K562 (cell line): ENCODE results near the gene TRIOBP. TPM values are rescaled to one million over a fixed set of nuclear protein-coding genes. Genes with fewer than 3 reads are reported as not detected.

Experiments
- ATAC-seq: fragments of 200-7000 bp; cut with Tn5 transposase; 3 replicates; pipeline ENCODE4 v1.9.1; 2020; ENCODE audit warnings: moderate library complexity
- BruUV-seq: library from RNA; stranded (reverse); fragments of 400-500 nt; replicated peaks from 2 replicates; lab custom pipeline; 2021; lab: Mats Ljungman, UMichigan
- CTCF ChIA-PET: fragments of 300-600 bp; formaldehyde crosslinking; extraction: SDS; loops from one replicate; lab custom pipeline; 2021; ENCODE audit warnings: low intra/inter-chr PET ratio; lab: Yijun Ruan, JAX
- POLR2A ChIA-PET: fragments of 300-600, 350-650 bp; sonication (Branson Sonifier 250); formaldehyde crosslinking; extraction: SDS; loops from one replicate; lab custom pipeline; 2021; ENCODE audit warnings: antibody characterized with exemption, inconsistent platforms; lab: Yijun Ruan, JAX
- DNase-seq, 4 experiments: peaks; one replicate each; pipeline versions ENCODE4 v3.0.0 to v3.0.0-alpha.2; 2011 to 2018; ENCODE audit warnings: low spot score in 3 of 4, mixed read lengths in 3 of 4; ENCODE audit errors: extremely low read depth in 1 of 4
- FAIRE-seq: peaks from 2 replicates; lab custom pipeline; 2011; peaks lifted over from hg19 to GRCh38; lab: Jason Lieb, UNC
- H2AFZ ChIP-seq: 2 replicates; pipeline ENCODE4 v1.6.0; 2011; ENCODE audit warnings: low read depth, low read length, control low read depth, inconsistent platforms
- H3K27ac ChIP-seq: fragments of 200-600 bp; 3 replicates; pipeline ENCODE4 v1.8.0; 2011; ENCODE audit warnings: low read depth, mild to moderate bottlenecking, control low read depth, inconsistent platforms, low read length, moderate library complexity, mixed read lengths; ENCODE audit errors: extremely low read depth
- H3K27me3 ChIP-seq, 2 experiments: fragments of 300-600 bp in 1 of 2; 2 replicates in 1 of 2; 3 replicates in 1 of 2; pipeline versions ENCODE4 v1.6.0 to v1.8.0; 2011; ENCODE audit warnings: inconsistent platforms in 2 of 2, low read length in 2 of 2, mild to moderate bottlenecking in 1 of 2, mixed read lengths in 1 of 2, moderate library complexity in 1 of 2; ENCODE audit not compliant: control insufficient read depth in 2 of 2, insufficient read depth in 2 of 2
- H3K36me3 ChIP-seq: fragments of 300-600 bp; 3 replicates; pipeline ENCODE4 v1.8.0; 2011; ENCODE audit warnings: mild to moderate bottlenecking, low read length, inconsistent platforms; ENCODE audit not compliant: control insufficient read depth, insufficient read depth
- H3K4me1 ChIP-seq, 2 experiments: fragments of 200-600 bp in 1 of 2; replicated peaks in 1 of 2; 2 replicates in 1 of 2; 3 replicates in 1 of 2; pipeline versions ENCODE4 v1.5.1 to v1.8.0; 2011; ENCODE audit warnings: inconsistent platforms in 2 of 2, low read length in 2 of 2, mild to moderate bottlenecking in 1 of 2, mixed read lengths in 1 of 2, moderate library complexity in 1 of 2; ENCODE audit not compliant: control insufficient read depth in 2 of 2, insufficient read depth in 2 of 2
- H3K4me2 ChIP-seq: 2 replicates; pipeline ENCODE4 v1.6.1; 2011; ENCODE audit warnings: low read length, control low read depth, inconsistent platforms, mixed read lengths; ENCODE audit not compliant: insufficient read depth
- H3K4me3 ChIP-seq: fragments of 200-600 bp; sonication (generic), shearing (Covaris generic); 2 replicates; pipeline ENCODE4 v1.5.1; 2016; ENCODE audit warnings: control low read depth, inconsistent platforms
- H3K79me2 ChIP-seq: fragments of 200-600 bp; 3 replicates; pipeline ENCODE4 v1.8.0; 2011; ENCODE audit warnings: low read length, inconsistent platforms; ENCODE audit not compliant: control insufficient read depth, insufficient read depth
- H3K9ac ChIP-seq, 2 experiments: 2 replicates each; pipeline versions ENCODE4 v1.6.0 to v1.6.1; 2011; ENCODE audit warnings: low read depth in 2 of 2, low read length in 2 of 2, control low read depth in 1 of 2, inconsistent platforms in 1 of 2, mild to moderate bottlenecking in 1 of 2, mixed read lengths in 1 of 2; ENCODE audit not compliant: insufficient read depth in 1 of 2
- H3K9me1 ChIP-seq: one replicate; pipeline ENCODE4 v1.6.0; 2011; ENCODE audit warnings: inconsistent platforms, mild to moderate bottlenecking, low read length, moderate library complexity; ENCODE audit not compliant: control insufficient read depth, insufficient read depth
- H3K9me3 ChIP-seq: replicated peaks from 2 replicates; pipeline ENCODE4 v1.5.1; 2011; ENCODE audit warnings: low read depth, low read length, inconsistent platforms; ENCODE audit not compliant: control insufficient read depth, insufficient read depth
- H4K20me1 ChIP-seq: replicated peaks from 2 replicates; pipeline ENCODE4 v1.6.1; 2011; ENCODE audit warnings: low read length, inconsistent platforms, mixed read lengths; ENCODE audit not compliant: control insufficient read depth, insufficient read depth
- ATF1 ChIP-seq, 2 experiments: fragments of 450-650 bp in 1 of 2; IDR thresholded peaks; 2 replicates each; pipeline ENCODE4 v1.6.1; 2016; ENCODE audit warnings: missing compliant biosample characterization in 1 of 2, missing genetic modification characterization in 1 of 2
- JUN ChIP-seq, 2 experiments: sonication (generic) in 1 of 2; formaldehyde crosslinking in 1 of 2; IDR thresholded peaks; 2 replicates each; pipeline versions ENCODE4 v1.6.1 to v1.8.0; 2012 to 2022; ENCODE audit warnings: borderline replicate concordance in 2 of 2, mild to moderate bottlenecking in 2 of 2, improper control_type of control experiment in 1 of 2, low read depth in 1 of 2, low read length in 1 of 2, missing genetic modification reagents in 1 of 2
- MEF2A ChIP-seq: IDR thresholded peaks from 2 replicates; pipeline ENCODE4 v1.6.1; 2011; ENCODE audit warnings: low read depth, mild to moderate bottlenecking, low read length, moderate library complexity; ENCODE audit not compliant: control insufficient read depth
- NCOA4 ChIP-seq: fragments of 450-650 bp; IDR thresholded peaks from 2 replicates; pipeline ENCODE4 v1.6.1; 2018; ENCODE audit warnings: mild to moderate bottlenecking; ENCODE audit not compliant: partially characterized antibody
- SMAD4 ChIP-seq: fragments of 250-450 bp; sonication (Bioruptor Pico); conservative IDR thresholded peaks from 2 replicates; pipeline ENCODE4 v1.8.0; 2021; ENCODE audit warnings: inconsistent platforms, mild to moderate bottlenecking, moderate library complexity
- SNRNP70 ChIP-seq: fragments of 200-400 bp; formaldehyde crosslinking; optimal IDR thresholded peaks from 2 replicates; pipeline ENCODE3; 2017; ENCODE audit warnings: low read depth, low read length
- U2AF2 ChIP-seq: fragments of 200-400 bp; formaldehyde crosslinking; optimal IDR thresholded peaks from 2 replicates; pipeline ENCODE3; 2017; ENCODE audit warnings: low read depth, mild to moderate bottlenecking, low read length
- ZNF518B ChIP-seq: fragments of 250-450 bp; sonication (Bioruptor Pico); IDR thresholded peaks from 2 replicates; pipeline ENCODE4 v1.5.0; 2021; ENCODE audit warnings: mild to moderate bottlenecking, moderate library complexity
- WGBS: fragments of 100-300 bp; shearing (Covaris generic); methylation state at CpG from one replicate; pipeline ENCODE4 v1.1.6; 2016; ENCODE audit warnings: low coverage, mixed read lengths; ENCODE audit not compliant: insufficient coverage; ENCODE audit errors: missing lambda C conversion rate; 5-methylcytosine and 5-hydroxymethylcytosine counted together
- in situ Hi-C: fragments of 300-500 bp; cut with MboI; formaldehyde crosslinking; loops from 4 replicates; pipeline ENCODE4 v1.15.0; 2018; ENCODE audit warnings: inconsistent platforms, mixed read lengths
- intact Hi-C: fragments of 100-400 bp; cut with micrococcal nuclease; formaldehyde crosslinking; loops from 2 replicates; pipeline ENCODE4 v1.14.2; 2022
- polyA plus RNA-seq, 8 experiments: library from polyadenylated mRNA; depleted of rRNA in 4 of 8; stranded (reverse) in 5 of 8; unstranded in 3 of 8; fragments of >200 nt; fragmentation: Nextera tagmentation in 2 of 8; fragmentation: Illumina TruSeq in 1 of 8; extraction: Ambion mirVana in 2 of 8; extraction: Trizol in 1 of 8; gene quantifications; 2 replicates each; pipeline versions ENCODE4 v1.2.1 to v1.2.3, GENCODE V29; 2011 to 2014; ENCODE audit warnings: inconsistent platforms in 1 of 8, missing spikeins in 1 of 8
- total RNA-seq, 7 experiments: library from RNA; depleted of rRNA in 6 of 7; stranded (reverse); fragments of >200 nt in 6 of 7; fragmentation: Illumina TruSeq in 2 of 7; extraction: Trizol in 2 of 7; gene quantifications; 2 replicates each; pipeline versions ENCODE4 v1.2.1 to v1.2.3, GENCODE V29; 2011 to 2021; ENCODE audit warnings: low replicate concordance in 1 of 7
- TF ChIP-seq, protein P1 (sequence below), 3 experiments: IDR thresholded peaks in 2 of 3; conservative IDR thresholded peaks in 1 of 3; 2 replicates each; pipeline ENCODE4 v1.5.1; 2011 to 2012; ENCODE audit warnings: low read length in 3 of 3, mild to moderate bottlenecking in 3 of 3, control low read depth in 2 of 3, improper control_type of control experiment in 1 of 3, inconsistent platforms in 1 of 3, low read depth in 1 of 3, mixed read lengths in 1 of 3, moderate library complexity in 1 of 3; ENCODE audit not compliant: insufficient read depth in 2 of 3
- TF ChIP-seq, protein P2 (sequence below): IDR thresholded peaks from 2 replicates; pipeline ENCODE4 v1.6.1; 2011; ENCODE audit warnings: borderline replicate concordance, low read depth, mild to moderate bottlenecking, moderate library complexity, low read length; ENCODE audit not compliant: insufficient read depth, poor library complexity, severe bottlenecking

The TRIOBP gene
- total and polyA plus RNA-seq, 9 of the 15 experiments (the other 6 are each of a cell fraction or from before 2014, with no cell fraction given): 0.24 to 13.8 (median 5.5) TPM

- TF ChIP-seq SNRNP70: no peak
- TF ChIP-seq JUN (IDR thresholded peaks at IDR 0.05; ENCODE audit: borderline replicate concordance, low read depth, low read length): no peak
- no peak for TF ChIP-seq JUN (CRISPR knock-in tag; IDR thresholded peaks at IDR 0.05; ENCODE audit: borderline replicate concordance)
These were observed 81.6 kb downstream of the TRIOBP start (continued) for GRCh38 chr22:37778370-37779009.

DNA sequence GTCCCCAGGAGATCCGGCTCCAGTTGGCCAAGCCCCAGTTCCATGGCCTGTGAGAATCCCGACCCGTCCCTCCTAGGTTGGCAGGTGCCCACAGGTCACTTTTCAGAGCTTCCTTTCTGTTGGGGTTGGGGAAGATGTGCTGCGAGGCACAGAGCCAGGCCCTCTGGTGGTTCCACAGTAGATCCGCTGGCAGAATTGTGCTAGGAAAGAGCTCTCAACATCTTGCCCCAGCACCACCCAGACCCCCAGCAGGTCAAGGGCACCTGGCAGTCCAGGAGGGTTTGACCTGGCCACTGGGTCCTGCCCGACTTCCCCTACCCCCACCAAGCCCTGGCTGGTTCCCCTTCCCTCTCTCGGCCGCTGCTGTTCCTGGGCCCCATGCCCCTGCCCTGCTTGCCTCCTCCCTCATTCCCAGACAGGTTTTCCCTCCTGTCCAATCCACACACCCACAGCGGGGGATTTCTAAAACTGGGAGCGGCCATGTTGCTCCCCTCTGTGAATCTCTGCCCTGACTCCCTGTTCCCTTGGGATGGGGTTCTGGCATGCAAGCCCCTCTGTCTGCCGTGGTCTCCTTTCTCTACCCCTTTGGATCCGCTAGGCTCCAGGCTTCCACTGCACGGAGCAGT lies 84.7 kb downstream of the TRIOBP start:
- Histone ChIP-seq H3K9me3 (no peaks in the 10 kb centered on the region), H3K36me3 (no peaks in the 10 kb centered on the region), H3K4me2 (no peak overlapping the region), H3K9me1 (no peaks in the 10 kb centered on the region), H3K9ac (no peak overlapping the region), H3K4me3 (no peak overlapping the region), H3K4me1 (peaks cover 12 to 15% of the 10 kb centered on the region in 2 experiments; a peak in 4 of 5 replicates), H3K27ac (no peak overlapping the region), H3K79me2 (no peaks in the 10 kb centered on the region), H3K27me3 (no peaks in the 10 kb centered on the region), H4K20me1 (no peaks in the 10 kb centered on the region), H2AFZ (no peak overlapping the region)
- intact Hi-C loops: no loop called here
- ChIA-PET CTCF (no interaction called here), POLR2A (interaction anchor here (0.6 to 1.8 kb wide), 4 partner anchors 10 to 120 kb away, joined by 3 to 5 read pairs (median 4); no protein-coding TSS in a partner anchor)
- in situ Hi-C loops: no loop called here
- BruUV-seq: no TSS peak
- no peak for FAIRE-seq
- WGBS: 36% methylated on average over 9 of the region's 13 CpGs
- DNase-seq: no peak
- peak; percentile 19; the same call in 1 of the 3 replicates for ATAC-seq
- no peak for TF ChIP-seq MEF2A
- no peak for TF ChIP-seq ATF1 (CRISPR knock-in tag; IDR thresholded peaks at IDR 0.05)
- no peak for TF ChIP-seq ATF1 (tag; IDR thresholded peaks at IDR 0.05)
- TF ChIP-seq NCOA4: no peak
- no peak for TF ChIP-seq U2AF2
- TF ChIP-seq, protein P1, sequence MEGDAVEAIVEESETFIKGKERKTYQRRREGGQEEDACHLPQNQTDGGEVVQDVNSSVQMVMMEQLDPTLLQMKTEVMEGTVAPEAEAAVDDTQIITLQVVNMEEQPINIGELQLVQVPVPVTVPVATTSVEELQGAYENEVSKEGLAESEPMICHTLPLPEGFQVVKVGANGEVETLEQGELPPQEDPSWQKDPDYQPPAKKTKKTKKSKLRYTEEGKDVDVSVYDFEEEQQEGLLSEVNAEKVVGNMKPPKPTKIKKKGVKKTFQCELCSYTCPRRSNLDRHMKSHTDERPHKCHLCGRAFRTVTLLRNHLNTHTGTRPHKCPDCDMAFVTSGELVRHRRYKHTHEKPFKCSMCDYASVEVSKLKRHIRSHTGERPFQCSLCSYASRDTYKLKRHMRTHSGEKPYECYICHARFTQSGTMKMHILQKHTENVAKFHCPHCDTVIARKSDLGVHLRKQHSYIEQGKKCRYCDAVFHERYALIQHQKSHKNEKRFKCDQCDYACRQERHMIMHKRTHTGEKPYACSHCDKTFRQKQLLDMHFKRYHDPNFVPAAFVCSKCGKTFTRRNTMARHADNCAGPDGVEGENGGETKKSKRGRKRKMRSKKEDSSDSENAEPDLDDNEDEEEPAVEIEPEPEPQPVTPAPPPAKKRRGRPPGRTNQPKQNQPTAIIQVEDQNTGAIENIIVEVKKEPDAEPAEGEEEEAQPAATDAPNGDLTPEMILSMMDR (IDR thresholded peaks at IDR 0.05 in 2 of 3, conservative IDR thresholded peaks at IDR 0.05 in 1 of 3; ENCODE audit: insufficient read depth in 2 of 3, low read depth in 1 of 3, low read length in 3 of 3): 0 out of 6 replicates have a peak, but pooled peaks of 1 of the 3 experiments have one; percentile 11
- TF ChIP-seq SMAD4: no peak
- no peak for TF ChIP-seq ZNF518B (CRISPR knock-in tag)
- TF ChIP-seq, protein P2, sequence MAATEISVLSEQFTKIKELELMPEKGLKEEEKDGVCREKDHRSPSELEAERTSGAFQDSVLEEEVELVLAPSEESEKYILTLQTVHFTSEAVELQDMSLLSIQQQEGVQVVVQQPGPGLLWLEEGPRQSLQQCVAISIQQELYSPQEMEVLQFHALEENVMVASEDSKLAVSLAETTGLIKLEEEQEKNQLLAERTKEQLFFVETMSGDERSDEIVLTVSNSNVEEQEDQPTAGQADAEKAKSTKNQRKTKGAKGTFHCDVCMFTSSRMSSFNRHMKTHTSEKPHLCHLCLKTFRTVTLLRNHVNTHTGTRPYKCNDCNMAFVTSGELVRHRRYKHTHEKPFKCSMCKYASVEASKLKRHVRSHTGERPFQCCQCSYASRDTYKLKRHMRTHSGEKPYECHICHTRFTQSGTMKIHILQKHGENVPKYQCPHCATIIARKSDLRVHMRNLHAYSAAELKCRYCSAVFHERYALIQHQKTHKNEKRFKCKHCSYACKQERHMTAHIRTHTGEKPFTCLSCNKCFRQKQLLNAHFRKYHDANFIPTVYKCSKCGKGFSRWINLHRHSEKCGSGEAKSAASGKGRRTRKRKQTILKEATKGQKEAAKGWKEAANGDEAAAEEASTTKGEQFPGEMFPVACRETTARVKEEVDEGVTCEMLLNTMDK: peak; percentile 32
